ENCODE measurements around the gene TAF8. TPM values are rescaled to one million over a fixed set of nuclear protein-coding genes. Genes with fewer than 3 reads are reported as not detected.
A peak's percentile ranks its signal among the peaks of the same experiment; 100 is the strongest.

Gene TAF8
- polyA plus RNA-seq, 6 donors from 2014 or later, result 10.3 to 25.6 (median 18.6) TPM

DNA sequence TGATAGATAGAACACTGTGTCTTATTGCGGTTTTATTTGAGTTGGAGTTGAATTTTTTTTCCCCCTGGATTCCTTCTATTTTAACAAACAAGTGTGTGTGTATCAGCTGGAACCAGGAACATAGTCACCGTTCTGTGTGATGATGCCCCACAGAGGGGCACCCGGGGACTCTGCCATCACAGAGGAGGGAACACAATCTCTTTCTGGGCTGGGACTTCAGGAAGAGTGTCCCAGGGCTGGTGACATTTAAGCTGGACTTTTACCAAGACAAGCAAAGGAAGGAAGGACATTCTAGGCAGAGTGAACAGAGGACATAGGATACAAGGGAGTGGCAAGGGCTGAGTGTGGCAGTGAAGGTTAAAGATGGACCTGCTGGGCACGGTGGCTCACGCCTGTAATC lies 33.2 kb downstream of the TAF8 start:
- ATAC-seq (ENCODE audit: low read depth in 2 of 2), result no peak
- H3K9me3 Mint-ChIP-seq, result no peaks in the 10 kb centered on the region
- peaks cover 0 to 8% (median 4%) of the 10 kb centered on the region in 3 donors for H3K4me1 Mint-ChIP-seq
- DNase-seq, result no peak
- peak overlapping the region in 5 of 6 donors; percentile 35 to 82 (median 61) for H3K27ac Mint-ChIP-seq
- H3K27me3 Mint-ChIP-seq, result no peaks in the 10 kb centered on the region
- H3K36me3 Mint-ChIP-seq, result peaks cover 0 to 12% of the 10 kb centered on the region in 2 donors
- no peak overlapping the region for H3K4me3 Mint-ChIP-seq

DNA sequence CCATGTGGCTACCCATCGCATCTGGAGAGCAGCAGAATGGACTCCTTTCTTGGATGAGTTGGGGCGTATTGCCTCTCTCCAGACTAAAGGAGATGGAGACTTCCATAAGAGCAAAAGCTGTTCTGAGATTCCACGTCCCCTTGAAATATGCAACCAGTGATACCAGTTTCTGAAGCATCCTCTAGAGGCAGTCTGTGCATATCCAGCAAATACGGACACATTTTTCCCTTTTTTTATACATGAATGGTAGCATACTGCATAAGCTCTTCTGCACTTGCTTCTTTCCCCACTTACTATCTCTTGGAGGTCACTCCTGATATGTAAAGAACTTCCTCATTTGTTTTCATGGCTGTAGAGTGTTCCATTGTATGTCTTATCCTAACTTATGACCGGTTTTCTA lies 34.6 kb downstream of the TAF8 start:
- ATAC-seq (ENCODE audit: low read depth in 2 of 2), result no peak
- Mint-ChIP-seq H3K9me3 (no peaks in the 10 kb centered on the region), H3K36me3 (peaks cover 0 to 12% of the 10 kb centered on the region in 2 donors)

DNA sequence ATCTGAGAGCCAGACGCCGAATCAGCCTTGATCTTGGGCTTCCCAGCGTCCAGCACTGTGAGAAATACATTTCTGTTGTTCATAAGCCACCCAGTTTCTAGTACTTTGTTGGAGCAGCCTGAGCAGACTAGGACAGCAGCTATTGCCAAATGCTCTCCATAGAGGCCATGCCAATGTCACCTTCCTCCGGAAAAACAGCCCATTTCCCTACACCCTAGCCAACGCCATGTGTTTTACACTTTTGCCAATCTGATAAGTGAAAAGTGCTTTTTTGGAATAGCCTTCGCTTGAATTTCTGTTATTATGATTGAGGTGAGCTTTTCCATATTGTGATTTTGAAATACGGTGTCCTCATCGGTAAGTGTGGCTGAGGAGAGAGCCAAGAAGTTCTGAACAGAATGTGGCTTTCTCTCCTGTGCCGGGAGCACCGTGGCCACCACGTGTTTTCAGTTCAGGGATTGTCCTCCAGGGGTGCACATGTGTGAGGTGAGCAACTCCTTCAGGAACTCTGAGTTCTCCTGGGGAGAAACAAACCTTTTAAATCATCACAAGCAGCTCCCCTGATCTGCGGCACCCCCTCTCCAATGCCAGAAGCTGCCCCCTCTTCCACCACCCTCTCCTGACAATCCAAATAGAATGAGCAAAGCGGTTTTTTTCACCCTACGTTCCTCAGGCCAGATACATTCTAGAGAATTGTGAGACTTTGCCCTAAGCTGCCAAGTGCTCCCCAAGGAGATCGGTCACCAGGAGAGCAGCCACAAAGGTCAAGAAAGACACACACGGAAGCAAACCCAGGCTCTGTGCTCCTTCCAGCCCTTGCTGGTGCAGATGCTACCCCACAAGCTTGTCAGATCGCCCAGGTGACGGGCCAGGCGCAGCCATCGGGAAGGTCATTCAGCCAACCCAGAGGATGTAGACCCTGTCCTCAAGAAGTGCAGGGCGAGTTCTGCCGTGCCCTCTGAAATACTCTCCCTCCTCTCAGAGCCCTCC lies 36.0 kb downstream of the TAF8 start:
- Mint-ChIP-seq H3K27ac (peak overlapping the region in 1 of 6 donors; percentile 43), H3K4me3 (no peak overlapping the region), H3K4me1 (peaks cover 0 to 8% (median under 1%) of the 10 kb centered on the region in 3 donors), H3K9me3 (no peaks in the 10 kb centered on the region), H3K36me3 (peaks cover 0 to 12% of the 10 kb centered on the region in 2 donors), H3K27me3 (no peaks in the 10 kb centered on the region)
- ATAC-seq (ENCODE audit: low read depth in 2 of 2) (no peak), DNase-seq (no peak)

More for the DNA sequence above, 34.6 kb downstream of the TAF8 start:
- Mint-ChIP-seq H3K27ac (no peak overlapping the region), H3K4me1 (peaks cover 0 to 8% (median 4%) of the 10 kb centered on the region in 3 donors), H3K27me3 (no peaks in the 10 kb centered on the region), H3K4me3 (no peak overlapping the region)
- DNase-seq, result no peak

DNA sequence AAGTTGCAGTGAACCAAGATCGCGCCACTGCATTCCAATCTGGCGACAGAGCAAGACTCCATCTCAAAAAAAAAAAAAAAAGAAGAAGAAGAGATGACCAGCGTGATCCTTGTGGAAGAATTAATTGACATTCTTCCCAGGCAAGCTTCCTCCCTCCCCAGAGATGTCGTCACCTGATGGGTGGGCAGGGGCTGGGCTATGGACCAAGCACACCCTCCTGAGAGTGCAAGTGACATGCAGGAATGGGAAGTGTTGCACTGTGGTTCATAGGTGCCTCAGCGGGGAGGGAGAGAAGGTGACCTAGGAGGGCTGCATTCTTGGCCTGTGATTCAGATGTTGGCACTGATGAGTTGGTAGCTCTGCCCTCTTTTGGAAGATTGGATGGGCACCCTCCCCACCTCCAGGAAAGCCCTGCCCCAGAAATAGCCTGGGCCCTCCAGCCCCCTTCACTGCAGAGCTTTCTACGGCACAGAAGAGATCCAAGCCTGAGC lies 37.8 kb downstream of the TAF8 start:
- no peaks in the 10 kb centered on the region for H3K27me3 Mint-ChIP-seq
- no peak overlapping the region for H3K4me3 Mint-ChIP-seq
- H3K9me3 Mint-ChIP-seq, result no peaks in the 10 kb centered on the region
- H3K27ac Mint-ChIP-seq, result no peak overlapping the region
- H3K4me1 Mint-ChIP-seq, result peaks cover 0 to 8% (median 5%) of the 10 kb centered on the region in 3 donors
- DNase-seq (no peak), ATAC-seq (ENCODE audit: low read depth in 2 of 2) (no peak)
- H3K36me3 Mint-ChIP-seq, result peaks cover 0 to 5% of the 10 kb centered on the region in 2 donors

DNA sequence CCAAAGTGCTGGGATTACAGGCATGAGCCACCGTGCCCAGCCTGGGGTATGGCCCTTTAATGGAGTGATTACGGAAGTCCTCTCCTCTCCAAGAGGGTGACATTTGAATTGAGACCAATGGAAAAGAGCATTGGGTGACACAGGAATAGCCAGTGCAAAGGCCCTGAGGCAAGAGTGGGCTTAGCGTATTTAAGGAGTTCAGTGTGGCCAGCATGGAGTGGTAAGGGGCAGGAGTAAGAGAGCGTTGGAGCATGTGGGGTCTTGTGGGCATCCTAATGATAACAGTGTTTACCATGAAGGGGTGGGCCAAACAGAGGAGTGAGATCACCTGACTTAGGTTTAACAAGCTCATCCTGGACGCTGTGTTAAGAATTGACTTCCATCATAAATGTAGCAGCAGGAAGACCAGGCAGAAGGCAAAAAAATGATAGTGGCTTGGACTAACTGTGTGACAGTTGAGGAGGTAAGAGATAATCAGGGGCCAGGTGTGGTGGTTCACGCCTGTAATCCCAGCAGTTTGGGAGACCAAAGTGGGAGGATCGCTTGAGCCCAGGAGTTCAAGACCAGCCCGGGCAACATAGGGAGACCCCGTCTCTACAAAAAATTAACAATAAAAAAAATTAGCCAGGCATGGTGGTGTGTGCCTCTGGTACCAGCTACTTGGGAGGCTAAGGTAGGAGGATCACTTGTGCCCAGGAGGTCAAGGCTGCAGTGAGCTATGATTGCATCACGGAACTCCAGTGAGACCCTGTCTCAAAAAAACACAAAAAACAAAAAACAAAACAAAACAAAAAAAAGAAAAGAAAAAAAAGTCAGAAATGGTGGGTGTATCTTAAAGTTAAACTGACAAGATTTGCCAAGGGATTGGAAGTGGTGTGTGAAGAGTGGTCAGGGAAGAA lies 40.7 kb downstream of the TAF8 start:
- ATAC-seq (ENCODE audit: low read depth in 2 of 2), result no peak
- Mint-ChIP-seq H3K27me3 (no peaks in the 10 kb centered on the region), H3K27ac (peak overlapping the region in 3 of 6 donors; percentile 41 to 65 (median 61)), H3K9me3 (no peaks in the 10 kb centered on the region), H3K4me1 (peaks cover 0 to 5% (median 4%) of the 10 kb centered on the region in 3 donors), H3K36me3 (no peaks in the 10 kb centered on the region), H3K4me3 (peak overlapping the region in 1 of 8 donors; percentile 15)
- no peak for DNase-seq

DNA sequence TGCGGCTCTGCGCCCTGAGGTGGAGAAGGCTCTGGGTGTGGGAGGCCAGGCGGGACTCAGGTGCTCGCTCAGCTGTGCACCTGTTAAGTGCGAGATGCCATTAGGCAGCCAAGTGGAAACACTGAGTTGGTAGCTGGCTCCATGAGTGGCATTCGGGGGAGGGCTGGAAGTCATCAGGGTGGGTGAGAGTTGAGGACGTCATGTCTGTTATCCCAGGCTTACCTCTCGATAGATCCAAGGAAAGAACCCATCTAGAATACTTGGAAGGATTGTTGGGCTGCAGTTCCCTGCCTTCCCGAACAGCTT lies 41.3 kb downstream of the TAF8 start:
- DNase-seq, result no peak
- no peaks in the 10 kb centered on the region for H3K36me3 Mint-ChIP-seq
- H3K27me3 Mint-ChIP-seq, result no peaks in the 10 kb centered on the region
- peak overlapping the region in 2 of 6 donors; percentile 41 to 61 for H3K27ac Mint-ChIP-seq
- no peaks in the 10 kb centered on the region for H3K9me3 Mint-ChIP-seq
- H3K4me1 Mint-ChIP-seq, result peaks cover 0 to 5% (median 4%) of the 10 kb centered on the region in 3 donors
- no peak overlapping the region for H3K4me3 Mint-ChIP-seq
- no peak for ATAC-seq (ENCODE audit: low read depth in 2 of 2)

DNA sequence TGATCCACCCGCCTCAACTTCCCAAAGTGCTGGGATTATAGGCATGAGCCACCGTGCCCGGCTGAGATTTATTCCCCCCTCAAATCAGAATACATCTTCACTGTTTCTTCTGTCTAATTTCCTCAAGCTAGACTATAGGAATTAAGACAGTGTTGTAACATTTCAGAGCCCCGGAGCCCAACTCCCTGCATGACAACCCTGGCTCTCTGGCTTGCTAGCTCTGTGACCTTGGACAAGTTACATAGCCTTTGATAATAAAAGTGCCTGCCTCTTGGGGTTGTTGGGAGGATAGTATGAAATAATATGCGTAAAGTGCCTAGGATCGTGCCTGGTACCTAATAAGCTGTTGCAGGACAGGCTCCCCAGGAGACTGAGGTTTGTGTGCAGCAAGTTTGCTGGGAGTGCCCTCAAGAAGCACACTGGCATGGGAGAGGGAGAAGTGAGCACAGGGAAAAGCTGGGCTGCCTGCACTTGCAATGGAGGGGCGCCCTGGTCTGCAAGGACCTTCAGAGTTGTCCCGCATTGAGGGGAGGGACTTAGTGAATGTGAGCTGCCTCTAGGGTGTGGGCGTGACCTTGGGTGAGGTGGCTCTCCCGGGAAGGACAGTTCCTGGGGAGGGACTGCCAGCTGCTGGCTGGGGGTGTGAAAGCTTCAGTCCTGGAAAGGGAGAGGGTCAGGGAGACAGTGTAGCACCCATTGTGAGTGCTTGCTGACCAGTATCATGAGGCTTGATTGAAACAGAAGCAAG lies 43.4 kb downstream of the TAF8 start:
- H3K36me3 Mint-ChIP-seq, result no peaks in the 10 kb centered on the region
- H3K27me3 Mint-ChIP-seq, result peaks cover 0 to 3% (median 0%) of the 10 kb centered on the region in 3 donors
- H3K4me1 Mint-ChIP-seq, result peaks cover 0 to 5% (median 4%) of the 10 kb centered on the region in 3 donors
- DNase-seq, result no peak
- peak overlapping the region in 2 of 6 donors; percentile 17 to 36 for H3K27ac Mint-ChIP-seq
- ATAC-seq (ENCODE audit: low read depth in 2 of 2), result no peak
- no peaks in the 10 kb centered on the region for H3K9me3 Mint-ChIP-seq
- peak overlapping the region in 1 of 8 donors; percentile 78 for H3K4me3 Mint-ChIP-seq

DNA sequence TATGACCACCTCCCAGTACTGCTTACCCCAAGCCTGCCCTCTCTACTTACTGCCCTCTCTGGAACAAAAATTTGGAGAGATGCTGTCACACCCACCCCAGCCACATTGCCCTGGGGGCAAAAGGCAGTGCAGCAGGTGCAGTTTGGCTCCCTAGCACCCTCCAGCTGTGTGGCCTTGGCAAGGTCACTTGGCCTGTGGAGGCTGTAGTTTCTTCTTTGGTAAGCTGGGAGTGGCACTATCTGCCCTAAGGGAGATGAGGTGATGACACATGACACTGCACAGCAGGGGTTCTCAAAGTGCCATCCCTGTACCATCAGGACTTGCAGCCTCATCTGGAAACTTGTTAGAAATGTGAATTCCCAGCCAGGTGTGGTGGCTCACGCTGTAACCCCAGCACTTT lies 44.8 kb downstream of the TAF8 start:
- ATAC-seq (ENCODE audit: low read depth in 2 of 2), result no peak
- peaks cover 0 to 5% (median 4%) of the 10 kb centered on the region in 3 donors for H3K4me1 Mint-ChIP-seq
- no peak for DNase-seq
- no peaks in the 10 kb centered on the region for H3K9me3 Mint-ChIP-seq
- no peak overlapping the region for H3K27ac Mint-ChIP-seq
- H3K36me3 Mint-ChIP-seq, result no peaks in the 10 kb centered on the region
- peaks cover 0 to 6% (median 0%) of the 10 kb centered on the region in 3 donors for H3K27me3 Mint-ChIP-seq
- H3K4me3 Mint-ChIP-seq, result no peak overlapping the region

DNA sequence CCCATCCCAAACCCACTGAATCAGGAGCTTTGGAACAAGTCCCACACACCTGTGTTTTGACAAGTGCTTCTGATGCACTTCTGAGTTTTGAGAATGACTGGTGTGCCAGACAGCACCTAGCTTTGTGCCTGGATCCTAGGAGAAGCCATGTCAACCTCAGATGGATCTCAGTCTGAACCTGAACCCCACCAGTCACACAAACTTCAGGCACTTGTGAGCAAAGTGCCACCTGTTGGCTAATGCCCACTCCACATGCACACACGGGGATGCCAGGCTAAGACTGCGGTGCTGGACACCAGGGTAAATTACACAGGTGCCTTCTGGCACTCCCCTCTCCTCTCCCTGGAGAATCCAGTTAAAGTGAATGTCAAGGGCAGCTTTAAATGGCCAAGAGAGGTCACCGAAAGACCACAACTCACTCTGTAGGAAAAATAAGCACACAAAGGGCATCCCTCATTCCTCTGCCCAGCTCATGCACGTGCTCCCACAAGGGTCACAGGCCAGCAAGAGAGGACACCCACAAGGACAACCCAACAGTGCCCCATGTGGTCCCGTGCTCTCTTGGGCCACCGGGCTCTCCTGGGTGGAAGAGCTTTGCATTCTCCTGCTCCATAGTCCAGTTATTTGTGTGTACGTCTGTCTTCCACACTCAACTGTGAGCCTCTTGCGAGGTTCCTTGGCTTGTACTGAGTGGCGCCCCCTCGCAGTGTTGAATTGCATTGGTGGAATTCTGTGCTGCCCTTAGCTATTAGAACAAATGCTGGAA lies 45.6 kb downstream of the TAF8 start:
- Mint-ChIP-seq H3K4me3 (no peak overlapping the region), H3K36me3 (no peaks in the 10 kb centered on the region), H3K27ac (peak overlapping the region in 2 of 6 donors; percentile 30 to 48), H3K27me3 (peaks cover 0 to 6% (median 0%) of the 10 kb centered on the region in 3 donors), H3K9me3 (no peaks in the 10 kb centered on the region), H3K4me1 (peaks cover 0 to 5% (median 4%) of the 10 kb centered on the region in 3 donors)
- DNase-seq, result no peak
- ATAC-seq (ENCODE audit: low read depth in 2 of 2), result no peak

DNA sequence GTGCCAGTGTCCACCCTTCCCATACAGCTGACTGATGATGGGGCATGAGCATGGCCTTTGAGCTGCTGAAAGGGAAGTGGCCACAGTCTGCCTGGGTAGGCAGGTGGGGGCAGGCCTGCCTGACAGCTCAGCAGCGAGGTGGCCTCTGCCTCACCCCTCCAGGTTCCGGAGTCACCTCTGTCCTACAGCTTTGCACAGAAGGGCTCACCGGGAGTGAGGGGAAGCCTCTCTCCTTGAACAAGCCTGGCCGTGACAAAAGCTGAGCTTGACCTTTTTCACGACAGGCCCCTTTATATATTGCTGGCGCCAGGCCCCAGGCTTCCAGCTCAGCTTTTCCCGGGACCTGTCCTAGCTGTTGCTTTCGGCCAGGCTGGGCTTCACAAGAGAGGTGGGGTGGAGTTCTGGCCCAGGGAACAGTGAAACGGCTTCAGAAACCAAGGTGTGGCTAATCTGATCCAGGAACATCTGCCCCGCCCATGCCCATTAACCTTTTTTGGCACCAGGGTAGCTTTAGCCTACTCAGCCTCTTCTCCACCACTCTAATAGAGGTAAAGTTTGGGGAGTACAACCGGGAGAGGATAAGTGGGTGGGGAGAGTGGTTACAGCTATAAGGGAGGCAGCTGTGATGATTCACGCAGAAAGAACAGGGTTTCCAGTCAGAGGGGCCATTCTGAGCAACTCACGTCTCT lies 49.2 kb downstream of the TAF8 start:
- Mint-ChIP-seq H3K27ac (peak overlapping the region in 1 of 6 donors; percentile 84), H3K4me3 (no peak overlapping the region), H3K4me1 (peaks cover 6 to 8% (median 7%) of the 10 kb centered on the region in 3 donors), H3K9me3 (no peaks in the 10 kb centered on the region), H3K27me3 (peaks cover 0 to 25% (median 14%) of the 10 kb centered on the region in 3 donors), H3K36me3 (no peaks in the 10 kb centered on the region)
- ATAC-seq (ENCODE audit: low read depth in 2 of 2) (no peak), DNase-seq (no peak)

DNA sequence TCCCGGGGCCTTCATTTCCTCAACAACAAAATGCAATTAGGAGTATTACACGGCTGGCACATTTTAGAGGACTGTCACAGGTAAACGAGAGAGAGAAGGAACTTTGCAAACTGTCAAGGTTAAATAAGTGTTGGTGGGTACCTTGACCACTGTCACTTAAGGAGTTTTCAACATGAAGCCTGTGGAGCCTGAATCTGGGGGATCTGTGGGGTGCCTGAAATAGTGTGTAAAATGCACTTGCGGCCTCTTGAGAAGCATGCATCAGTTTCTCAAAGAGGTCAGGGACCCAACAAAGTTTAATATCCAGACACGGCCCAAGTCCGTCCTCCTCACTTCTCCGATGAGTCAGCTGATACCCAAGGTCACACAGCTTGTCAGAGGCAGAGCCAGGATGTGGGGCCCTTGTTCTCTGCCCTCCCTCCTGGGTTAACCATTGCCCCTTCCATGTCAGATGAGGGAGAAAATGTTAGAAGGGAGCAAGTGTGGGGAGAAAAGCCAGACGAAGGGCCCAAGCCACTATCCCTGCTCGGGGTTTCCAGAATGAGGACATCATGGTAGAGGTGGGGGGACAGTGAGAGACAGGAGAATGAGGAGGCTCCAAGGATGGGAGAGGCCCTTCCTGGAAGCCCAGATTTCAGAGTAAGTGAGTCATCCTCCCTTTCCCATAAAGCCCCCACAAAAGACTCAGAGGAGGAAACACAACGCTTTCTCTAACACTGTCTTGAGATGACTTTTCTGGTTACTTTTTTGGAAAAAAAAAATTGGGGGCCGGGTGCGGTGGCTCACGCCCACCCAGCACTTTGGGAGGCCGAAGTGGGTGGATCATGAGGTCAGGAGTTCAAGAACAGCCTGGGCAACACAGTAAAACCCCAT lies 49.9 kb downstream of the TAF8 start:
- H3K4me3 Mint-ChIP-seq, result no peak overlapping the region
- H3K36me3 Mint-ChIP-seq, result no peaks in the 10 kb centered on the region
- peaks cover 0 to 25% (median 19%) of the 10 kb centered on the region in 3 donors for H3K27me3 Mint-ChIP-seq
- H3K4me1 Mint-ChIP-seq, result peaks cover 6 to 8% (median 7%) of the 10 kb centered on the region in 3 donors
- no peaks in the 10 kb centered on the region for H3K9me3 Mint-ChIP-seq
- DNase-seq (no peak), ATAC-seq (ENCODE audit: low read depth in 2 of 2) (no peak)
- H3K27ac Mint-ChIP-seq, result peak overlapping the region in 1 of 6 donors; percentile 84

Data from naive B cell (primary cell).